K562 (cell line): ENCODE results near the gene ATG14. TPM values are rescaled to one million over a fixed set of nuclear protein-coding genes. Genes with fewer than 3 reads are reported as not detected.

Experiments
- ATAC-seq: fragments of 200-7000 bp; cut with Tn5 transposase; 3 replicates; pipeline ENCODE4 v1.9.1; 2020; ENCODE audit warnings: moderate library complexity
- BruUV-seq: library from RNA; stranded (reverse); fragments of 400-500 nt; replicated peaks from 2 replicates; lab custom pipeline; 2021; lab: Mats Ljungman, UMichigan
- CTCF ChIA-PET: fragments of 300-600 bp; formaldehyde crosslinking; extraction: SDS; loops from one replicate; lab custom pipeline; 2021; ENCODE audit warnings: low intra/inter-chr PET ratio; lab: Yijun Ruan, JAX
- POLR2A ChIA-PET: fragments of 300-600, 350-650 bp; sonication (Branson Sonifier 250); formaldehyde crosslinking; extraction: SDS; loops from one replicate; lab custom pipeline; 2021; ENCODE audit warnings: antibody characterized with exemption, inconsistent platforms; lab: Yijun Ruan, JAX
- DNase-seq, 4 experiments: peaks; one replicate each; pipeline versions ENCODE4 v3.0.0 to v3.0.0-alpha.2; 2011 to 2018; ENCODE audit warnings: low spot score in 3 of 4, mixed read lengths in 3 of 4; ENCODE audit errors: extremely low read depth in 1 of 4
- FAIRE-seq: peaks from 2 replicates; lab custom pipeline; 2011; peaks lifted over from hg19 to GRCh38; lab: Jason Lieb, UNC
- H2AFZ ChIP-seq: 2 replicates; pipeline ENCODE4 v1.6.0; 2011; ENCODE audit warnings: low read depth, low read length, control low read depth, inconsistent platforms
- H3K27ac ChIP-seq: fragments of 200-600 bp; 3 replicates; pipeline ENCODE4 v1.8.0; 2011; ENCODE audit warnings: low read depth, mild to moderate bottlenecking, control low read depth, inconsistent platforms, low read length, moderate library complexity, mixed read lengths; ENCODE audit errors: extremely low read depth
- H3K27me3 ChIP-seq, 2 experiments: fragments of 300-600 bp in 1 of 2; 2 replicates in 1 of 2; 3 replicates in 1 of 2; pipeline versions ENCODE4 v1.6.0 to v1.8.0; 2011; ENCODE audit warnings: inconsistent platforms in 2 of 2, low read length in 2 of 2, mild to moderate bottlenecking in 1 of 2, mixed read lengths in 1 of 2, moderate library complexity in 1 of 2; ENCODE audit not compliant: control insufficient read depth in 2 of 2, insufficient read depth in 2 of 2
- H3K36me3 ChIP-seq: fragments of 300-600 bp; 3 replicates; pipeline ENCODE4 v1.8.0; 2011; ENCODE audit warnings: mild to moderate bottlenecking, low read length, inconsistent platforms; ENCODE audit not compliant: control insufficient read depth, insufficient read depth
- H3K4me1 ChIP-seq, 2 experiments: fragments of 200-600 bp in 1 of 2; replicated peaks in 1 of 2; 2 replicates in 1 of 2; 3 replicates in 1 of 2; pipeline versions ENCODE4 v1.5.1 to v1.8.0; 2011; ENCODE audit warnings: inconsistent platforms in 2 of 2, low read length in 2 of 2, mild to moderate bottlenecking in 1 of 2, mixed read lengths in 1 of 2, moderate library complexity in 1 of 2; ENCODE audit not compliant: control insufficient read depth in 2 of 2, insufficient read depth in 2 of 2
- H3K4me2 ChIP-seq: 2 replicates; pipeline ENCODE4 v1.6.1; 2011; ENCODE audit warnings: low read length, control low read depth, inconsistent platforms, mixed read lengths; ENCODE audit not compliant: insufficient read depth
- H3K4me3 ChIP-seq: fragments of 200-600 bp; sonication (generic), shearing (Covaris generic); 2 replicates; pipeline ENCODE4 v1.5.1; 2016; ENCODE audit warnings: control low read depth, inconsistent platforms
- H3K79me2 ChIP-seq: fragments of 200-600 bp; 3 replicates; pipeline ENCODE4 v1.8.0; 2011; ENCODE audit warnings: low read length, inconsistent platforms; ENCODE audit not compliant: control insufficient read depth, insufficient read depth
- H3K9ac ChIP-seq, 2 experiments: 2 replicates each; pipeline versions ENCODE4 v1.6.0 to v1.6.1; 2011; ENCODE audit warnings: low read depth in 2 of 2, low read length in 2 of 2, control low read depth in 1 of 2, inconsistent platforms in 1 of 2, mild to moderate bottlenecking in 1 of 2, mixed read lengths in 1 of 2; ENCODE audit not compliant: insufficient read depth in 1 of 2
- H3K9me1 ChIP-seq: one replicate; pipeline ENCODE4 v1.6.0; 2011; ENCODE audit warnings: inconsistent platforms, mild to moderate bottlenecking, low read length, moderate library complexity; ENCODE audit not compliant: control insufficient read depth, insufficient read depth
- H3K9me3 ChIP-seq: replicated peaks from 2 replicates; pipeline ENCODE4 v1.5.1; 2011; ENCODE audit warnings: low read depth, low read length, inconsistent platforms; ENCODE audit not compliant: control insufficient read depth, insufficient read depth
- H4K20me1 ChIP-seq: replicated peaks from 2 replicates; pipeline ENCODE4 v1.6.1; 2011; ENCODE audit warnings: low read length, inconsistent platforms, mixed read lengths; ENCODE audit not compliant: control insufficient read depth, insufficient read depth
- FOXJ2 ChIP-seq: fragments of 200-800 bp; sonication (Bioruptor generic); IDR thresholded peaks from 2 replicates; pipeline ENCODE4 v1.6.1; 2016; ENCODE audit warnings: missing genetic modification characterization, missing compliant biosample characterization
- SNIP1 ChIP-seq: fragments of 450-650 bp; IDR thresholded peaks from 2 replicates; pipeline ENCODE4 v1.7.1; 2017; ENCODE audit warnings: low read depth, mild to moderate bottlenecking
- TRIM24 ChIP-seq, 2 experiments: fragments of 450-650 bp; IDR thresholded peaks; 2 replicates each; pipeline ENCODE4 v1.6.1; 2016
- ZC3H4 ChIP-seq: sonication (generic); formaldehyde crosslinking; IDR thresholded peaks from 2 replicates; pipeline ENCODE4 v1.9.0; 2021; ENCODE audit warnings: missing genetic modification reagents, borderline replicate concordance
- ZNF174 ChIP-seq: fragments of 250-450 bp; sonication (Bioruptor Pico); IDR thresholded peaks from 2 replicates; pipeline ENCODE4 v1.4.0; 2020; ENCODE audit warnings: mild to moderate bottlenecking
- ZNF280B ChIP-seq: fragments of 250-450 bp; sonication (Bioruptor Pico); IDR thresholded peaks from 2 replicates; pipeline ENCODE4 v1.5.1; 2021; ENCODE audit warnings: mild to moderate bottlenecking
- ZNF57 ChIP-seq: fragments of 450-650 bp; formaldehyde crosslinking; IDR thresholded peaks from 2 replicates; pipeline ENCODE4 v1.4.0; 2020; ENCODE audit warnings: mild to moderate bottlenecking, moderate library complexity
- ZNF655 ChIP-seq: fragments of 250-450 bp; sonication (Bioruptor Pico); IDR thresholded peaks from 2 replicates; pipeline ENCODE4 v1.5.0; 2021
- WGBS: fragments of 100-300 bp; shearing (Covaris generic); methylation state at CpG from one replicate; pipeline ENCODE4 v1.1.6; 2016; ENCODE audit warnings: low coverage, mixed read lengths; ENCODE audit not compliant: insufficient coverage; ENCODE audit errors: missing lambda C conversion rate; 5-methylcytosine and 5-hydroxymethylcytosine counted together
- in situ Hi-C: fragments of 300-500 bp; cut with MboI; formaldehyde crosslinking; loops from 4 replicates; pipeline ENCODE4 v1.15.0; 2018; ENCODE audit warnings: inconsistent platforms, mixed read lengths
- intact Hi-C: fragments of 100-400 bp; cut with micrococcal nuclease; formaldehyde crosslinking; loops from 2 replicates; pipeline ENCODE4 v1.14.2; 2022
- polyA plus RNA-seq, 8 experiments: library from polyadenylated mRNA; depleted of rRNA in 4 of 8; stranded (reverse) in 5 of 8; unstranded in 3 of 8; fragments of >200 nt; fragmentation: Nextera tagmentation in 2 of 8; fragmentation: Illumina TruSeq in 1 of 8; extraction: Ambion mirVana in 2 of 8; extraction: Trizol in 1 of 8; gene quantifications; 2 replicates each; pipeline versions ENCODE4 v1.2.1 to v1.2.3, GENCODE V29; 2011 to 2014; ENCODE audit warnings: inconsistent platforms in 1 of 8, missing spikeins in 1 of 8
- total RNA-seq, 7 experiments: library from RNA; depleted of rRNA in 6 of 7; stranded (reverse); fragments of >200 nt in 6 of 7; fragmentation: Illumina TruSeq in 2 of 7; extraction: Trizol in 2 of 7; gene quantifications; 2 replicates each; pipeline versions ENCODE4 v1.2.1 to v1.2.3, GENCODE V29; 2011 to 2021; ENCODE audit warnings: low replicate concordance in 1 of 7

ATG14 gene
- total and polyA plus RNA-seq, 9 of the 15 experiments (the other 6 are each of a cell fraction or from before 2014, with no cell fraction given), result 0.55 to 4.2 (median 3.5) TPM

GRCh38 chr14:55329999-55330710 is 81.5 kb downstream of the ATG14 start:
- 63% methylated on average over 6 of the region's 6 CpGs for WGBS
- FAIRE-seq, result no peak
- ChIA-PET POLR2A (no interaction called here), CTCF (no interaction called here)
- DNase-seq, result no peak
- intact Hi-C loops, result no loop called here
- Histone ChIP-seq H3K9me3 (no peaks in the 10 kb centered on the region), H3K4me3 (no peak overlapping the region), H3K36me3 (peaks cover 3% of the 10 kb centered on the region; the same call in 1 of the 3 replicates), H3K9ac (no peak overlapping the region), H3K79me2 (peaks cover 65% of the 10 kb centered on the region), H3K4me1 (peaks cover 0 to 7% of the 10 kb centered on the region in 2 experiments; a peak in 4 of 5 replicates), H3K27ac (no peak overlapping the region), H3K4me2 (no peak overlapping the region), H3K27me3 (no peaks in the 10 kb centered on the region), H4K20me1 (peaks cover 4% of the 10 kb centered on the region), H3K9me1 (no peaks in the 10 kb centered on the region), H2AFZ (no peak overlapping the region)
- BruUV-seq, result no TSS peak
- no peak for ATAC-seq
- in situ Hi-C loops, result no loop called here
- TF ChIP-seq ZC3H4 (no peak), ZNF57 (CRISPR knock-in tag) (no peak), TRIM24 (IDR thresholded peaks at IDR 0.05) (no peak), ZNF280B (CRISPR knock-in tag) (no peak), ZNF655 (CRISPR knock-in tag) (no peak), ZNF174 (CRISPR knock-in tag) (no peak), FOXJ2 (tag) (no peak), SNIP1 (no peak)
